ENCODE data around the gene ERGIC3. TPM values are rescaled to one million over a fixed set of nuclear protein-coding genes. Genes with fewer than 3 reads are reported as not detected.

The ERGIC3 gene
- polyA plus RNA-seq, 1 donor (not counting 4 experiments of a cell fraction or from before 2014, with no cell fraction given), result 201 TPM

- Histone ChIP-seq H3K27ac (ENCODE audit: control insufficient read depth, insufficient read depth, low read length) (no peak overlapping the region), H4K20me1 (ENCODE audit: control insufficient read depth, extremely low read depth, insufficient read depth, low read length) (peaks cover 3% of the 10 kb centered on the region), H3K4me3 (ENCODE audit: control insufficient read depth in 2 of 3, extremely low read depth in 1 of 3, insufficient read depth in 2 of 3, low read depth in 1 of 3, low read length in 3 of 3) (no peak overlapping the region), H3K4me1 (ENCODE audit: control insufficient read depth, extremely low read depth, insufficient read depth, low read length) (no peaks in the 10 kb centered on the region), H3K79me2 (ENCODE audit: control insufficient read depth, insufficient read depth, low read length) (no peaks in the 10 kb centered on the region), H3K9me3 (ENCODE audit: control insufficient read depth, low read depth, low read length) (no peaks in the 10 kb centered on the region), H3K36me3 (ENCODE audit: control insufficient read depth in 2 of 2, extremely low read depth in 1 of 2, insufficient read depth in 2 of 2, low read length in 2 of 2) (peaks cover 26 to 39% of the 10 kb centered on the region in 2 experiments), H3K27me3 (ENCODE audit: control insufficient read depth, extremely low read depth, insufficient read depth, low read length) (no peaks in the 10 kb centered on the region), H2AFZ (ENCODE audit: control insufficient read depth, low read length) (no peak overlapping the region), H3K9me1 (ENCODE audit: control insufficient read depth, extremely low read depth, insufficient read depth, low read length) (no peaks in the 10 kb centered on the region), H3K4me2 (ENCODE audit: control insufficient read depth, extremely low read depth, insufficient read depth, low read depth, low read length) (no peak overlapping the region), H3K9ac (ENCODE audit: control insufficient read depth, extremely low read depth, insufficient read depth, low read length) (no peak overlapping the region)
- DNase-seq (ENCODE audit: low read depth, low spot score), result no peak
- FAIRE-seq, result no peak
- dilution Hi-C loops (cut with MboI; ENCODE audit: extremely low pct_ligation_motif_present, low sequenced_read_pairs), result no loop called here
- no peak for TF ChIP-seq EZH2 (IDR thresholded peaks at IDR 0.05; ENCODE audit: low read length)
Measured at GRCh38 chr20:35555951-35556645, 14.2 kb downstream of the ERGIC3 start.

GRCh38 chr20:35556871-35557270 lies 15.0 kb downstream of the ERGIC3 start:
- TF ChIP-seq EZH2 (IDR thresholded peaks at IDR 0.05; ENCODE audit: low read length) (no peak), CTCF (optimal IDR thresholded peaks at IDR 0.05 in 1 of 3, IDR thresholded peaks at IDR 0.05 in 1 of 3, conservative IDR thresholded peaks at IDR 0.05 in 1 of 3; ENCODE audit: extremely low read depth in 1 of 3, insufficient read depth in 2 of 3, low read length in 3 of 3) (no peak)
- Histone ChIP-seq H3K4me1 (ENCODE audit: control insufficient read depth, extremely low read depth, insufficient read depth, low read length) (no peaks in the 10 kb centered on the region), H3K9me1 (ENCODE audit: control insufficient read depth, extremely low read depth, insufficient read depth, low read length) (no peaks in the 10 kb centered on the region), H3K36me3 (ENCODE audit: control insufficient read depth in 2 of 2, extremely low read depth in 1 of 2, insufficient read depth in 2 of 2, low read length in 2 of 2) (peaks cover 21 to 31% of the 10 kb centered on the region in 2 experiments), H3K9ac (ENCODE audit: control insufficient read depth, extremely low read depth, insufficient read depth, low read length) (no peak overlapping the region), H3K27ac (ENCODE audit: control insufficient read depth, insufficient read depth, low read length) (no peak overlapping the region), H3K9me3 (ENCODE audit: control insufficient read depth, low read depth, low read length) (no peaks in the 10 kb centered on the region), H2AFZ (ENCODE audit: control insufficient read depth, low read length) (no peak overlapping the region), H3K27me3 (ENCODE audit: control insufficient read depth, extremely low read depth, insufficient read depth, low read length) (no peaks in the 10 kb centered on the region), H3K4me3 (ENCODE audit: control insufficient read depth in 2 of 3, extremely low read depth in 1 of 3, insufficient read depth in 2 of 3, low read depth in 1 of 3, low read length in 3 of 3) (no peak overlapping the region), H4K20me1 (ENCODE audit: control insufficient read depth, extremely low read depth, insufficient read depth, low read length) (peaks cover 3% of the 10 kb centered on the region), H3K79me2 (ENCODE audit: control insufficient read depth, insufficient read depth, low read length) (no peaks in the 10 kb centered on the region), H3K4me2 (ENCODE audit: control insufficient read depth, extremely low read depth, insufficient read depth, low read depth, low read length) (no peak overlapping the region)
- DNase-seq (ENCODE audit: low read depth, low spot score) (no peak), FAIRE-seq (no peak)
- dilution Hi-C loops (cut with MboI; ENCODE audit: extremely low pct_ligation_motif_present, low sequenced_read_pairs), result no loop called here

GRCh38 chr20:35558451-35558850 lies 16.6 kb downstream of the ERGIC3 start:
- Histone ChIP-seq H3K27me3 (ENCODE audit: control insufficient read depth, extremely low read depth, insufficient read depth, low read length) (no peaks in the 10 kb centered on the region), H3K4me1 (ENCODE audit: control insufficient read depth, extremely low read depth, insufficient read depth, low read length) (no peaks in the 10 kb centered on the region), H3K4me2 (ENCODE audit: control insufficient read depth, extremely low read depth, insufficient read depth, low read depth, low read length) (no peak overlapping the region), H3K27ac (ENCODE audit: control insufficient read depth, insufficient read depth, low read length) (no peak overlapping the region), H3K4me3 (ENCODE audit: control insufficient read depth in 2 of 3, extremely low read depth in 1 of 3, insufficient read depth in 2 of 3, low read depth in 1 of 3, low read length in 3 of 3) (no peak overlapping the region), H3K9me3 (ENCODE audit: control insufficient read depth, low read depth, low read length) (no peaks in the 10 kb centered on the region), H4K20me1 (ENCODE audit: control insufficient read depth, extremely low read depth, insufficient read depth, low read length) (peaks cover 3% of the 10 kb centered on the region), H2AFZ (ENCODE audit: control insufficient read depth, low read length) (no peak overlapping the region), H3K36me3 (ENCODE audit: control insufficient read depth in 2 of 2, extremely low read depth in 1 of 2, insufficient read depth in 2 of 2, low read length in 2 of 2) (peaks cover 19 to 20% of the 10 kb centered on the region in 2 experiments), H3K79me2 (ENCODE audit: control insufficient read depth, insufficient read depth, low read length) (no peaks in the 10 kb centered on the region), H3K9me1 (ENCODE audit: control insufficient read depth, extremely low read depth, insufficient read depth, low read length) (no peaks in the 10 kb centered on the region), H3K9ac (ENCODE audit: control insufficient read depth, extremely low read depth, insufficient read depth, low read length) (no peak overlapping the region)
- TF ChIP-seq CTCF (optimal IDR thresholded peaks at IDR 0.05 in 1 of 3, IDR thresholded peaks at IDR 0.05 in 1 of 3, conservative IDR thresholded peaks at IDR 0.05 in 1 of 3; ENCODE audit: extremely low read depth in 1 of 3, insufficient read depth in 2 of 3, low read length in 3 of 3), result no peak
- TF ChIP-seq EZH2 (IDR thresholded peaks at IDR 0.05; ENCODE audit: low read length), result no peak
- dilution Hi-C loops (cut with MboI; ENCODE audit: extremely low pct_ligation_motif_present, low sequenced_read_pairs), result no loop called here
- DNase-seq (ENCODE audit: low read depth, low spot score) (no peak), FAIRE-seq (no peak)

Data from keratinocyte (primary cell).